CD4-positive, alpha-beta memory T cell (primary cell): Measurements from ENCODE around the gene NR3C1. TPM values are rescaled to one million over a fixed set of nuclear protein-coding genes. Genes with fewer than 3 reads are reported as not detected.

Experiments used
- CTCF ChIA-PET: fragments of 350-600 bp; sonication (Branson Sonifier 250); formaldehyde crosslinking; loops from one replicate; lab custom pipeline; 2021; ENCODE audit warnings: inconsistent platforms; ENCODE audit not compliant: partially characterized antibody; lab: Charles Lee
- POLR2A ChIA-PET: fragments of 350-600 bp; sonication (Branson Sonifier 250); formaldehyde crosslinking; loops from one replicate; lab custom pipeline; 2021; ENCODE audit not compliant: partially characterized antibody; lab: Charles Lee
- DNase-seq, 5 donors: peaks; one replicate each; pipeline versions ENCODE4 v3.0.0 to v3.0.0-alpha.2; 2020 to 2022; ENCODE audit warnings: mixed read lengths in 1 of 5
- H3K27ac ChIP-seq: one replicate; pipeline ENCODE4 v1.7.0; 2013; ENCODE audit warnings: low read depth, low read length
- H3K27me3 ChIP-seq: 2 replicates; pipeline ENCODE4 v1.7.0; 2013; ENCODE audit warnings: mild to moderate bottlenecking, low read length, moderate library complexity; ENCODE audit not compliant: insufficient read depth
- H3K36me3 ChIP-seq: 2 replicates; pipeline ENCODE4 v1.7.0; 2013; ENCODE audit warnings: mild to moderate bottlenecking, low read length, moderate library complexity; ENCODE audit not compliant: insufficient read depth
- H3K4me1 ChIP-seq: 2 replicates; pipeline ENCODE4 v1.7.0; 2013; ENCODE audit warnings: mild to moderate bottlenecking, low read length, moderate library complexity; ENCODE audit not compliant: insufficient read depth
- H3K4me3 ChIP-seq, 2 donors: one replicate each; pipeline ENCODE4 v1.7.0; 2013; ENCODE audit warnings: low read length in 2 of 2, mild to moderate bottlenecking in 1 of 2
- H3K9me3 ChIP-seq, 2 donors: one replicate each; pipeline ENCODE4 v1.7.0; 2013; ENCODE audit warnings: low read length in 2 of 2, control low read depth in 1 of 2; ENCODE audit not compliant: control insufficient read depth in 1 of 2
- H3K27ac Mint-ChIP-seq, 7 donors: one replicate each; pipeline ENCODE4 v1.8.0; 2020 to 2021; ENCODE audit warnings: mixed read lengths in 7 of 7, mild to moderate bottlenecking in 6 of 7, inconsistent platforms in 3 of 7, moderate library complexity in 3 of 7
- H3K27me3 Mint-ChIP-seq, 2 donors: one replicate each; pipeline ENCODE4 v1.8.0; 2020 to 2021; ENCODE audit warnings: mixed read lengths in 2 of 2
- H3K36me3 Mint-ChIP-seq, 2 donors: one replicate each; pipeline ENCODE4 v1.8.0; 2020 to 2021; ENCODE audit warnings: mixed read lengths in 2 of 2, inconsistent platforms in 1 of 2, mild to moderate bottlenecking in 1 of 2
- H3K4me1 Mint-ChIP-seq, 4 donors: one replicate each; pipeline ENCODE4 v1.8.0; 2020 to 2021; ENCODE audit warnings: mixed read lengths in 4 of 4, mild to moderate bottlenecking in 1 of 4
- H3K4me3 Mint-ChIP-seq, 8 donors: one replicate each; pipeline ENCODE4 v1.8.0; 2020 to 2021; ENCODE audit warnings: mixed read lengths in 8 of 8, mild to moderate bottlenecking in 7 of 8, moderate library complexity in 6 of 8, inconsistent platforms in 3 of 8
- H3K9me3 Mint-ChIP-seq, 8 donors: one replicate each; pipeline ENCODE4 v1.8.0; 2020 to 2021; ENCODE audit warnings: mixed read lengths in 8 of 8, mild to moderate bottlenecking in 5 of 8, inconsistent platforms in 3 of 8, moderate library complexity in 1 of 8
- intact Hi-C: fragments of 100-400 bp; cut with micrococcal nuclease; formaldehyde crosslinking; loops from one replicate; pipeline ENCODE4 v1.15.1; 2023
- polyA plus RNA-seq, 2 donors: library from polyadenylated mRNA; unstranded; fragments of 300-500 nt; fragmentation: Illumina TruSeq; gene quantifications; one replicate each; pipeline ENCODE4 v1.2.3, GENCODE V29; 2021
- total RNA-seq, 2 experiments: library from RNA; stranded (reverse); gene quantifications; one replicate each; pipeline ENCODE4 v1.2.3, GENCODE V29; 2021

The NR3C1 gene
- total and polyA plus RNA-seq, 4 experiments from 2014 or later, result 92.0 to 164 (median 143) TPM

DNA sequence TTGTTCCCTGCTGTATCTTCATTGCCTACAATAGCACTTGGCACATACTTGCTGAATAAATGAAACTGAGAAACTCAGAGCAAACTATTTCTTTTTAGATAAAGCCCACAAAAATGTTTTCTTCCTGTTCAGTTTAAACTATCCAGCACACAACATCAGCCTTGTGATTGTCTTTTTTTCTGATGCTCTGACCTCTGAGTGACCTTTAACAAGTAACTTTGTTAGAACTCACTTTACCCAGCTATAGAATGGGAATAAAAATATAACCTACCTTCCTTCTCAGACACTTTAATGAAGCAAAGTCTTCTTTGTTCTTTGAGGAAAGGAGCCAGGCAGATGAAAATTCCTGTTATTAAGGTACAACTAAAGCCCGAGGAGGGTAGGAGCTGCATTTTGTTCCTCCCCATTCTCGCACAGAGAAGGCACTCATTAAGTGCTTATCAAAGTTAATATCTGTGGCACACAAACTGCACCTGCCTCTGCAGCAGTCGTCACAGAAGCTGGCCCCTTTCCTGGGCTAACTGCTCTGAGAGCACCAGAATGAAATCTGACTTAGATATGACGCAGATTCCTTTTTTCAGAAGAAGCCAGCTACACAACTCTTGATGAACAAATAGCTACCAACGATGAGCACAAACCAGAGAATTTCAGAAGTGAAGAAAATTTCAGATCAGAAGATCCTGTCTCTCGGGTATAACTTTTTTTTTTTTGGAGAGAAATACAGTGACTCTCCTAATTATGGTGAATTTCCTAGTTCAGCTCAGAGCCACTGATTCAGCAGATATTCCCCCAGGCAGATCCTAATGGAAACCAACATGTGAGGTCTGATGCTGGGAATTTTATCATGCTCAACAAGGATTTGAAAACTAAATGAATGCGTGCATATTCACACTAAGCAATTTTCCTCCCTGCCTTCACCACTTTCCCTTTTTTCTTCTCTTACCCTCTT is 31.0 kb upstream of the NR3C1 start:
- Histone ChIP-seq H3K9me3 (no peaks in the 10 kb centered on the region), H3K4me1 (peaks cover 51% of the 10 kb centered on the region), H3K27ac (peak overlapping the region; percentile 55), H3K27me3 (no peaks in the 10 kb centered on the region), H3K36me3 (no peaks in the 10 kb centered on the region), H3K4me3 (peak overlapping the region; percentile 52 to 54)
- peak; percentile 76 to 88 (median 83) for DNase-seq
- Mint-ChIP-seq H3K9me3 (no peaks in the 10 kb centered on the region), H3K27ac (peak overlapping the region; percentile 92 to 100 (median 99)), H3K4me1 (peaks cover 53 to 74% (median 65%) of the 10 kb centered on the region in 4 donors), H3K36me3 (peaks cover 0 to 3% of the 10 kb centered on the region in 2 donors), H3K4me3 (peak overlapping the region; percentile 93 to 98 (median 94)), H3K27me3 (no peaks in the 10 kb centered on the region)
- ChIA-PET POLR2A (interaction anchor here (0.6 to 7.2 kb wide), 23 partner anchors 9 to 756 kb away, joined by 3 to 250 read pairs (median 4); partner anchors contain the start of gene NR3C1), CTCF (interaction anchor here (0.7 to 5.2 kb wide), 9 partner anchors 8 to 432 kb away, joined by 3 to 64 read pairs (median 7); partner anchors contain the start of gene NR3C1)
- intact Hi-C loops, result loop anchor here (1.0 kb wide), 2 partner anchors 24 to 30 kb away; no protein-coding TSS in a partner anchor

GRCh38 chr5:143433670-143434069 is 30.2 kb upstream of the NR3C1 start:
- Mint-ChIP-seq H3K4me1 (peaks cover 58 to 82% (median 68%) of the 10 kb centered on the region in 4 donors), H3K27me3 (no peaks in the 10 kb centered on the region), H3K36me3 (peaks cover 0 to 3% of the 10 kb centered on the region in 2 donors), H3K4me3 (peak overlapping the region; percentile 93 to 98 (median 94)), H3K27ac (peak overlapping the region; percentile 92 to 100 (median 99)), H3K9me3 (no peaks in the 10 kb centered on the region)
- intact Hi-C loops, result loop anchor here (1.0 kb wide), 1 partner anchor 23 kb away; no protein-coding TSS in a partner anchor
- CTCF ChIA-PET, result interaction anchor here (0.5 to 5.2 kb wide), 9 partner anchors 9 to 431 kb away, joined by 3 to 64 read pairs (median 7); partner anchors contain the start of gene NR3C1
- no peak for DNase-seq
- Histone ChIP-seq H3K9me3 (no peaks in the 10 kb centered on the region), H3K36me3 (no peaks in the 10 kb centered on the region), H3K27ac (peak overlapping the region; percentile 55), H3K27me3 (no peaks in the 10 kb centered on the region), H3K4me3 (peak overlapping the region; percentile 52 to 54), H3K4me1 (peaks cover 52% of the 10 kb centered on the region)
- POLR2A ChIA-PET, result interaction anchor here (1.2 to 7.2 kb wide), 14 partner anchors 8 to 756 kb away, joined by 3 to 250 read pairs (median 10); partner anchors contain the start of gene NR3C1

- peak overlapping the region; percentile 2 to 68 (median 50) for H3K4me3 Mint-ChIP-seq
- H3K4me3 ChIP-seq, result peak overlapping the region in 1 of 2 donors; percentile 22
- H3K27ac ChIP-seq, result no peak overlapping the region
- H3K27me3 Mint-ChIP-seq, result no peaks in the 10 kb centered on the region
- intact Hi-C loops, result no loop called here
- peaks cover 61 to 88% (median 70%) of the 10 kb centered on the region in 4 donors for H3K4me1 Mint-ChIP-seq
- H3K36me3 Mint-ChIP-seq, result peaks cover 0 to 3% of the 10 kb centered on the region in 2 donors
- H3K4me1 ChIP-seq, result peaks cover 54% of the 10 kb centered on the region
- ChIA-PET POLR2A (interaction anchor here (1.2 to 7.2 kb wide), 9 partner anchors 7 to 755 kb away, joined by 3 to 250 read pairs (median 14); partner anchors contain the start of gene NR3C1), CTCF (interaction anchor here (1.6 to 5.2 kb wide), 7 partner anchors 10 to 430 kb away, joined by 3 to 64 read pairs (median 6); partner anchors contain the start of gene NR3C1)
- no peak for DNase-seq
- no peaks in the 10 kb centered on the region for H3K9me3 Mint-ChIP-seq
- no peaks in the 10 kb centered on the region for H3K27me3 ChIP-seq
- H3K9me3 ChIP-seq, result no peaks in the 10 kb centered on the region
- H3K36me3 ChIP-seq, result no peaks in the 10 kb centered on the region
- peak overlapping the region in 5 of 7 donors; percentile 1 to 91 (median 31) for H3K27ac Mint-ChIP-seq
Measured at GRCh38 chr5:143432658-143433239, 29.3 kb upstream of the NR3C1 start.

GRCh38 chr5:143431789-143432188 is 28.3 kb upstream of the NR3C1 start:
- Histone ChIP-seq H3K9me3 (no peaks in the 10 kb centered on the region), H3K27me3 (no peaks in the 10 kb centered on the region), H3K4me1 (peaks cover 62% of the 10 kb centered on the region), H3K27ac (no peak overlapping the region), H3K4me3 (peak overlapping the region in 1 of 2 donors; percentile 22), H3K36me3 (no peaks in the 10 kb centered on the region)
- H3K4me1 Mint-ChIP-seq, result peaks cover 57 to 88% (median 68%) of the 10 kb centered on the region in 4 donors
- no peaks in the 10 kb centered on the region for H3K27me3 Mint-ChIP-seq
- H3K9me3 Mint-ChIP-seq, result no peaks in the 10 kb centered on the region
- intact Hi-C loops, result no loop called here
- peaks cover 1 to 3% of the 10 kb centered on the region in 2 donors for H3K36me3 Mint-ChIP-seq
- DNase-seq, result no peak
- H3K4me3 Mint-ChIP-seq, result peak overlapping the region in 7 of 8 donors; percentile 6 to 74 (median 49)
- POLR2A ChIA-PET, result interaction anchor here (6.1 to 7.2 kb wide), 2 partner anchors 20 to 28 kb away, joined by 125 to 250 read pairs; partner anchors contain the start of gene NR3C1
- peak overlapping the region in 6 of 7 donors; percentile 19 to 83 (median 46) for H3K27ac Mint-ChIP-seq
- CTCF ChIA-PET, result interaction anchor here (1.6 to 5.2 kb wide), 4 partner anchors 11 to 28 kb away, joined by 3 to 64 read pairs (median 12); partner anchors contain the start of gene NR3C1

DNA sequence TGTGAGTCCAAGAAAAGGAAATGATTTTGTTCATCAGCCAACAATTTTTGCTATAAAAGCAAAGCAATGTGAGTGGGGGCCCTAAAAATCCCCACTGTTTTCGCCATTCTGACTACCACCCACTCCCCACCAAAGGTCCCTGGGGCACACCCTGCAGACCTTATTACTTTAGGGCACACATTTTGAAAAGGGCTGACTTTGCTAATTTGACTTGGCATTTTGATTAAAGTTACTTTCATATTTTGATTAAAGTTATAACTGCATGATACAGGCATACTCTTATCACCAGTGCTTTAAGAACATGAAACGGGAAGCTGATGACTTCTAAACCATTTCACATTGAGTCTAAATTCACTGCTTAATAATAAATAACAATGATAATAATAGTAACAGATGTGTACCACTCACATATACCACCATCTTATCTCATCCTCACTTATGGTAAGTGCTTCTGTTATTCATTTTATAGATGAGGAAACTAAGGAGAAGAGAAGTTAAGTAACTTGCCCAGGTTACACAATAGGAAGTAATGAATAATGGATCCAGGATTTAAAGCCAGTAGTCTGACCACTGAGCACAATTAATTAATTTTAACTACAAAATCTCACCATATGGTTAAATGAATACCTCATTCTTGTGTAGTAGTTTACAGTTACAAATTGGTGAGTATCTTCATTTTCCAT is 25.4 kb upstream of the NR3C1 start:
- Mint-ChIP-seq H3K4me1 (peaks cover 38 to 68% (median 53%) of the 10 kb centered on the region in 4 donors), H3K4me3 (no peak overlapping the region), H3K27me3 (no peaks in the 10 kb centered on the region), H3K27ac (peak overlapping the region in 3 of 7 donors; percentile 20 to 63 (median 30)), H3K36me3 (peaks cover 2 to 7% of the 10 kb centered on the region in 2 donors), H3K9me3 (no peaks in the 10 kb centered on the region)
- intact Hi-C loops, result no loop called here
- H3K4me1 ChIP-seq, result peaks cover 48% of the 10 kb centered on the region
- no peak overlapping the region for H3K27ac ChIP-seq
- ChIA-PET POLR2A (interaction anchor here (0.9 to 3.4 kb wide), 2 partner anchors 16 to 24 kb away, joined by 4 to 21 read pairs; no protein-coding TSS in a partner anchor), CTCF (interaction anchor here (1.4 kb wide), 1 partner anchor 19 kb away, joined by 4 read pairs; no protein-coding TSS in a partner anchor)
- no peaks in the 10 kb centered on the region for H3K36me3 ChIP-seq
- no peaks in the 10 kb centered on the region for H3K27me3 ChIP-seq
- H3K9me3 ChIP-seq, result no peaks in the 10 kb centered on the region
- no peak for DNase-seq
- no peak overlapping the region for H3K4me3 ChIP-seq

DNA sequence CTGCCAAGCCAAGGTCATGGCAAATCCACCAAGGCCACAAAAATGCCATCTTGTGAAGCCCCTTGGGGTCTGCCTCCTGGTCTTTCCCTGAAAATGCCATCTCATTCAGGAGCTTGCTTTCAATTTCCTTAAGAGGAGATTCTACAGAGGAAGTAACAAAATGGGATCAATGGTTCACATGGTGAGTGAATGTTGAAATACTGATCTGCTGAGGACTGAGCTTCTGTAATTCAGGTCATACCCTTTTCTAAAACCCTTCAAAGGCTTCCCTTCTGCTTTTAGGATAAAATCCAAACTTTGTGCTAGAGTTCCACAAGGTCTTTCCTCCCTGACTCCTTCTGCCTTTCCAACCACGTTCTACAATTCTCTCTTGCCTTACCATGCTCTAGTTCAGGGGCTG is 24.7 kb upstream of the NR3C1 start:
- H3K4me1 ChIP-seq, result peaks cover 43% of the 10 kb centered on the region
- no peak overlapping the region for H3K4me3 ChIP-seq
- Mint-ChIP-seq H3K9me3 (peaks cover 0 to 3% (median 0%) of the 10 kb centered on the region in 8 donors), H3K27me3 (peaks cover 0 to 1% of the 10 kb centered on the region in 2 donors), H3K4me3 (no peak overlapping the region), H3K27ac (peak overlapping the region in 2 of 7 donors; percentile 54 to 58), H3K36me3 (peaks cover 2 to 7% of the 10 kb centered on the region in 2 donors), H3K4me1 (peaks cover 35 to 66% (median 50%) of the 10 kb centered on the region in 4 donors)
- DNase-seq, result no peak
- H3K27me3 ChIP-seq, result no peaks in the 10 kb centered on the region
- no peaks in the 10 kb centered on the region for H3K36me3 ChIP-seq
- H3K27ac ChIP-seq, result no peak overlapping the region
- ChIA-PET POLR2A (interaction anchor here (0.9 to 3.4 kb wide), 2 partner anchors 15 to 24 kb away, joined by 4 to 21 read pairs; no protein-coding TSS in a partner anchor), CTCF (interaction anchor here (1.4 kb wide), 1 partner anchor 18 kb away, joined by 4 read pairs; no protein-coding TSS in a partner anchor)
- H3K9me3 ChIP-seq, result no peaks in the 10 kb centered on the region
- intact Hi-C loops, result no loop called here
